Myocyte (in vitro differentiated cells): ENCODE measurements around the gene PITHD1. TPM values are rescaled to one million over a fixed set of nuclear protein-coding genes. Genes with fewer than 3 reads are reported as not detected.
"Not testable (repeated sequence)": the region's sequence is repeated elsewhere in the genome, so short reads cannot be mapped to it uniquely, and the experiment has no call there.

Experiments
- DNase-seq: peaks from one replicate; pipeline ENCODE4 v3.0.0-alpha.2; 2012; ENCODE audit warnings: low read depth
- total RNA-seq: library from RNA; depleted of rRNA; stranded (reverse); fragments of >200 nt; gene quantifications from 2 replicates; pipeline ENCODE4 v1.2.3, GENCODE V29; 2014

PITHD1 gene
- total RNA-seq, 1 donor from 2014 or later, result 53.4 TPM

- no peak for DNase-seq
Observed at GRCh38 chr1:23797478-23798448, 19.5 kb downstream of the PITHD1 start.

DNA sequence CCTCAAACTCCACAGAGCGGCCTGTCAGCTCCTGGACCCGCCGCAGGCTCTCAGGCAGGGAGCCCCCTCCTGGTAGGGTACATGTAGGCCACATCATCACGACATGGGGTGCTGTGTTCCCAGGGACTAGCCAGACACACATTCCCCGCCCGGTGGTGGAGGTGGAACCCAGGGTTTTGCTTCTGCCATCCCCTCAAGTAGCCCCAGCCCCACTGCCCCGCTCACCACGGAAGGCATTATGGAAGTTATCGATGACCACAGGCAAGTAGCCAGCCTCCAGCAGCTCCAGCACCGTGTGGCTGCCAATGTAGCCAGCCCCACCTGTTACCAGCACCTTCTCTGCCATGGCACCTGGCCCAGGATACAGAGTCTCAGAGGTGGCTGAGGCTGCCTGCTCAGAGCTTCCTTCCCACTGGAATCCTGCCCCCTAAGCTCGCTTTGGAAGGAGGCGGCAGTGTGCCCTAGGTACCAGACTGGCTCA is 20.5 kb downstream of the PITHD1 start:
- DNase-seq, result no peak

DNA sequence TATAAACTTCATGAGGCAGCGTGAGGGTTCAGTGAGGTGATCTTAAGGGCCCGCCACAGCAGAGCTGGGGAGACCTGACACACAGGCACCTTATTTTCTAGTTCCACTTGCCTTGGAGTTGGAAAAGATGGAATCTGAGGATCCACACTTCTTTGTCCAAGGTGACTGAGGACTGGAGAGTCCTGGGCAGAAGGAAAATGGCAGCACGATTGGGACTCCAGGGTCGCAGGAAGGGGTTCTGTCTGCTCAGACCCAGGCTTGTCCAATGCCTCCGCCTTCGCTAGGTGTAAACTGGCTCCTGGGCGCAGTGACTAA is 21.0 kb downstream of the PITHD1 start:
- no peak for DNase-seq

GRCh38 chr1:23799570-23800399 is 21.6 kb downstream of the PITHD1 start:
- DNase-seq, result peak; percentile 62

GRCh38 chr1:23800400-23801337 is 22.5 kb downstream of the PITHD1 start, which contains the start of gene GALE:
Gene GALE, minus strand, starts transcription at chr1:23800754. Its CDS starts 1,747 bp downstream, at chr1:23799007.
- DNase-seq, result peak; percentile 95

GRCh38 chr1:23801338-23801748 is 23.1 kb downstream of the PITHD1 start:
- DNase-seq, result no peak

- no peak for DNase-seq
Observed at GRCh38 chr1:23801876-23802275, 23.7 kb downstream of the PITHD1 start.

- DNase-seq, result not testable (repeated sequence)
Observed at GRCh38 chr1:23802809-23803342, 24.7 kb downstream of the PITHD1 start.

DNA sequence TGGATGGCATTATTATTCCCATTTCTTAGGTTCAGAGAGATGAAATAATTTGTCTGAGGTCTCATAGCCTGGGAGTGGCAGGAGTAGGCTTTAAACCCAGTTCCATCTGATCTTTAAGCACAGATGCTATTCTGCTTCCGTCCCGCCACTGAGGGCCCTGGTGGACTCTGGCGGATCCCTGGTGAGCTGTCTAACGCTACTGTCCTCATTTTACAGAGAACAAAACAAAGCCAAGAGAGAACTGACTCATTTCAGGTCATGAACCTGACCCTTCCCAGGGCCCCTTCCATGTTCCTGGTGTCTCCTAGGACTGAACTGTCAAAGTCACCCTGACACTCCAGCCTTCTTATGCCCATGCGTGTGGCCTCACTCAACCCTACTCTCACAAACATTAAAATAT is 25.5 kb downstream of the PITHD1 start:
- DNase-seq, result no peak

GRCh38 chr1:23804183-23804835 is 26.1 kb downstream of the PITHD1 start:
- no peak for DNase-seq

DNA sequence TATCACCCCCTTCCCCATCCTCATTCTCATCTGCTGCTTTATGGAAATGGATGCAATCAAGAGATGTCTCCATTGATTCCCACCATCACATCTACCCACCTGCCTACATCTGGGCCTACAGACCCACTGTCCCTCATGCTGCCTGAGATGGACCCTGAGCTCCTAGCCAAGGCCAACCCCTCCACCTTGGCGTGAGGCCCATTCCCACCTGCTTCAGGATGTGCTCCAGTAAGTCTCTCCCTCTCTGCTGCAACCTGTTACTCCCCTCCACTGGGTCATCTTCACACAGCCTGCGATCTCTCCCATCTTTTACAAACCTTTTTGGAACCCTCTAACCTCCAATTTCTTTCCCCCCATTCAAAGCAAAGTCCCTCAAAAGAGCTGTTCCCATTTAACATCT is 26.8 kb downstream of the PITHD1 start:
- DNase-seq, result no peak

- DNase-seq, result no peak
Observed at GRCh38 chr1:23806280-23806679, 28.1 kb downstream of the PITHD1 start.

DNA sequence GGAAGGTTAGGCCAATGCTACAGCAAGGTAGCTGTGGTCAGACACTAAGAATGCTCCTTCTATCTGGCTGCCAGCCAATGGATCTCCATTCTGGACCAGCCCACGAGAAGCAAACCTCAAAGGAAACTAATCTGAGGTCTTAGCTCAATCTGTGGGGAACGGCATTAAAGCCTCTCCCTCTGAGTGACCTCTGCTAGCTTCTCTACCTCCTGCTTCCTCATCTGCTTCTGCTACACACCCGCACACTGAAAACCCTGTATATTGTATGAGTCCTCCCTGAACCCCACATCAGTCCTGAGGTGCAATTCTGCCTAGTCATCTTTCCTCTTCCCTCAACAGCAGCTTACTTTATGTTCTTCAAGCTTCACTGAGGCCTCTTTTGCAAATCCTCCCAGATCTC is 29.2 kb downstream of the PITHD1 start:
- DNase-seq, result no peak

DNA sequence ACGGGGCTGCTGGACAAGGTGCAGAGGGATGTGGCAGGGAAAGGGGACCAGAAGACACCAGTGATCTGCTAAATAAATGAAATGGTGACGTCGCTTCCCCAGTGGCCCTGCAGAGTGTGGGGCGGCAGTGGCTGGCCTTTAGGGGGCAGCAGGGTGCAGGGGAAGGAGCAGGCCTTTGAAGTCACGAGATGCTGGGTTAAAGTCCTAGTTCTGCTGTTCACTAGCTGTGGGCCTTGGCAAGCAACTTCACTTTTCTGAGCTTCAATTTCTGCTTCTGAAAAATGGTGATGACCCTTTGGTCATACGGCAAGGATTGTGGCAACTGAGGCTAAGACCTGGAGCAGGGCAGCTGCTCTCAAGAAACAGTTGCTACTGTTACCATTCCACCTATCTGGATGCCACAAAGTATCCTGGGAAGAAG is 31.5 kb downstream of the PITHD1 start:
- peak; percentile 75 for DNase-seq

DNA sequence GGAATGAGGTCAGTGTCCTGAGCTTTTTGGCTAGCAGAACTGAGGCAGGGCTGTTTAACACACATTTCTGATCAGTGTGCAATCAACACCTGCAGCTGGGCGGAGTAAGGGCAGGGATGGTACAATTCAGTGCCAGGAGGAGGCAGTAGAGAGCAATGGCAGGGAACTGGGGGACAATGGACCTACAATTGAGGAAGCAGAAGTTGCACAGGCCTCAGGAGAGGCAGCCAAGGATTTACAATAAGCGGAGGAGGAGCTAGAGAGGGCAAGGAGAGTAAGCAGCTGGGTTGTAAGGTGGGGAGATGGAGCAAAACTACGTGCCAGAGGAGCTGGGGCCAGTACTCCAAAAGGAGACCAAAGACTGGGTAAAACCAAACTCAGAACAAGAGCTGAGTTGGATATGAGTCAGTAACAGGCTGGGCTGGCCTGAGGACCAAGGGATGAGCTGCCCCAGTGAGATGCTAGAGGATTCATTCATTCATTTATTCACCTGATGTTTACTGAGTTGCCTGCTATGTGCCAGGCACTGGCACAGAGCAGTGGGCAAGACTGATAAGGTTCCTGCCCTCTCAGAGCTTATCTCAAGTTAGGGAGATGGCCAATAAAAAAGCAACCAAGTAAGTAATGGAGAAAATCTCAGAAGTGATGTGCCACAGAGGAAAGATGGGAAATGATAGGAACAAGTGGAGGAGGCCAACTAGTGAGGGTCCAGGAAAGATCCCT is 32.8 kb downstream of the PITHD1 start:
- DNase-seq, result no peak

DNA sequence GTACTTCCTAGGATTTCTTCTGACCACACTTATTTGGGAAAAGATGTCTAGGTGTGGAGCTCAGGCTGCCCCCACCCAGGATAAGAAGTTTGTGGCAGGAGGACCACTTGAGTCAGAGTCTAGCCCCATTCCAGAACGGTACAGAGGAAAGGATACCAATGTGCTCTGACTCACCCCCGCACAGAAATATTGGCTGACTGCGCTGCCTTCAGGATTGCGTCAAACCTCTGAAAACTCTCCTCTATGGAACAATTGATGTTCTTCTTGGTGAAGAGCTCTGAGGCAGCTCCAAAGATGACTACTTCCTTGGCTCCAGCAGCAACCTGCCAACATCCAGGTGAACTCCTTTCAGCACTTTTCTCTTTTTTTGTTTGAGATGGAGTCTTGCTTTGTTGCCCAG is 35.8 kb downstream of the PITHD1 start:
- DNase-seq, result no peak

- no peak for DNase-seq
Observed at GRCh38 chr1:23816361-23816760, 38.1 kb downstream of the PITHD1 start.

- DNase-seq, result no peak
Observed at GRCh38 chr1:23816906-23817305, 38.7 kb downstream of the PITHD1 start.

GRCh38 chr1:23817633-23818032 is 39.4 kb downstream of the PITHD1 start:
- no peak for DNase-seq
